Measurements from ENCODE around the gene HSD3B7.

HSD3B7 gene

GRCh38 chr16:30956601-30957455, 28.2 kb upstream of the HSD3B7 start:
- H3K27me3 ChIP-seq (replicated peaks in 2 of 5; ENCODE audit: control insufficient read depth in 4 of 5, insufficient read depth in 5 of 5, low read length in 4 of 5), result no peaks in the 10 kb centered on the region
- H3K36me3 ChIP-seq (ENCODE audit: control insufficient read depth in 4 of 4, insufficient read depth in 4 of 4, low read length in 3 of 4), result peaks cover 14 to 59% (median 37%) of the 10 kb centered on the region in 4 experiments
- peak overlapping the region; percentile 99 for H3K27ac ChIP-seq (ENCODE audit: insufficient read depth in 1 of 2, low read depth in 1 of 2, low read length in 2 of 2, poor library complexity in 1 of 2, severe bottlenecking in 2 of 2)
- CTCF ChIA-PET, result interaction anchor here (1.0 to 5.8 kb wide), 2 partner anchors 17 to 917 kb away, joined by 3 to 50 read pairs; partner anchors contain the start of gene ZNF267
- 32% methylated on average over 42 of the region's 42 CpGs for WGBS (ENCODE audit: insufficient coverage)
- POLR2A ChIA-PET, result interaction anchor here (1.1 to 1.2 kb wide), 2 partner anchors 10 to 501 kb away, joined by 3 to 4 read pairs; no protein-coding TSS in a partner anchor
- H3K4me1 ChIP-seq (ENCODE audit: control extremely low read depth in 1 of 4, control insufficient read depth in 4 of 4, insufficient read depth in 4 of 4, low read length in 3 of 4), result peaks cover 0 to 36% (median 21%) of the 10 kb centered on the region in 4 experiments
- peak; percentile 95 to 97 (median 97) for DNase-seq
- H3K9me3 ChIP-seq (ENCODE audit: control extremely low read depth in 1 of 5, control insufficient read depth in 4 of 5, insufficient read depth in 2 of 5, low read depth in 1 of 5, low read length in 4 of 5), result no peaks in the 10 kb centered on the region
- H3K4me3 ChIP-seq (ENCODE audit: control insufficient read depth in 1 of 7, extremely low read depth in 1 of 7, insufficient read depth in 4 of 7, low read depth in 2 of 7, low read length in 6 of 7), result peak overlapping the region; percentile 73 to 99 (median 91)

- H3K4me3 ChIP-seq (ENCODE audit: control insufficient read depth in 1 of 7, extremely low read depth in 1 of 7, insufficient read depth in 4 of 7, low read depth in 2 of 7, low read length in 6 of 7), result peak within 1 kb of the TSS; percentile 73 to 99 (median 91)
- H3K27me3 ChIP-seq (replicated peaks in 2 of 5; ENCODE audit: control insufficient read depth in 4 of 5, insufficient read depth in 5 of 5, low read length in 4 of 5), result no peaks in the 10 kb centered on the region
- peak; percentile 98 to 99 (median 98) for DNase-seq
- WGBS (ENCODE audit: insufficient coverage), result under 1% methylated on average over 58 of the region's 85 CpGs
- CTCF ChIA-PET, result no interaction called here
- POLR2A ChIA-PET, result interaction anchor here (0.5 to 1.2 kb wide), 3 partner anchors 10 to 501 kb away, joined by 3 to 4 read pairs (median 3); no protein-coding TSS in a partner anchor
- peak within 1 kb of the TSS; percentile 99 for H3K27ac ChIP-seq (ENCODE audit: insufficient read depth in 1 of 2, low read depth in 1 of 2, low read length in 2 of 2, poor library complexity in 1 of 2, severe bottlenecking in 2 of 2)
- H3K4me1 ChIP-seq (ENCODE audit: control extremely low read depth in 1 of 4, control insufficient read depth in 4 of 4, insufficient read depth in 4 of 4, low read length in 3 of 4), result peaks cover 0 to 36% (median 21%) of the 10 kb centered on the region in 4 experiments
- peaks cover 14 to 64% (median 43%) of the 10 kb centered on the region in 4 experiments for H3K36me3 ChIP-seq (ENCODE audit: control insufficient read depth in 4 of 4, insufficient read depth in 4 of 4, low read length in 3 of 4)
- H3K9me3 ChIP-seq (ENCODE audit: control extremely low read depth in 1 of 5, control insufficient read depth in 4 of 5, insufficient read depth in 2 of 5, low read depth in 1 of 5, low read length in 4 of 5), result no peaks in the 10 kb centered on the region
These were observed 27.4 kb upstream of the HSD3B7 start, which contains the start of gene SETD1A for GRCh38 chr16:30957456-30958174. Gene SETD1A, plus strand, starts transcription at chr16:30957754. Its CDS starts 978 bp downstream, at chr16:30958732.

GRCh38 chr16:30958175-30959079, 26.6 kb upstream of the HSD3B7 start:
- peak; percentile 77 to 78 (median 78) for DNase-seq
- WGBS (ENCODE audit: insufficient coverage), result 31% methylated on average over 27 of the region's 55 CpGs
- Histone ChIP-seq H3K36me3 (ENCODE audit: control insufficient read depth in 4 of 4, insufficient read depth in 4 of 4, low read length in 3 of 4) (peaks cover 18 to 66% (median 41%) of the 10 kb centered on the region in 4 experiments), H3K27me3 (replicated peaks in 2 of 5; ENCODE audit: control insufficient read depth in 4 of 5, insufficient read depth in 5 of 5, low read length in 4 of 5) (no peaks in the 10 kb centered on the region), H3K4me1 (ENCODE audit: control extremely low read depth in 1 of 4, control insufficient read depth in 4 of 4, insufficient read depth in 4 of 4, low read length in 3 of 4) (peaks cover 0 to 29% (median 21%) of the 10 kb centered on the region in 4 experiments), H3K9me3 (ENCODE audit: control extremely low read depth in 1 of 5, control insufficient read depth in 4 of 5, insufficient read depth in 2 of 5, low read depth in 1 of 5, low read length in 4 of 5) (no peaks in the 10 kb centered on the region), H3K27ac (ENCODE audit: insufficient read depth in 1 of 2, low read depth in 1 of 2, low read length in 2 of 2, poor library complexity in 1 of 2, severe bottlenecking in 2 of 2) (peak overlapping the region; percentile 59 to 99), H3K4me3 (ENCODE audit: control insufficient read depth in 1 of 7, extremely low read depth in 1 of 7, insufficient read depth in 4 of 7, low read depth in 2 of 7, low read length in 6 of 7) (peak overlapping the region; percentile 73 to 99 (median 91))
- ChIA-PET POLR2A (interaction anchor here (0.5 to 1.2 kb wide), 3 partner anchors 9 to 500 kb away, joined by 3 to 4 read pairs (median 3); no protein-coding TSS in a partner anchor), CTCF (interaction anchor here (0.6 to 3.0 kb wide), 8 partner anchors 9 to 144 kb away, joined by 3 to 21 read pairs (median 4); partner anchors contain the start of gene HSD3B7)

DNA sequence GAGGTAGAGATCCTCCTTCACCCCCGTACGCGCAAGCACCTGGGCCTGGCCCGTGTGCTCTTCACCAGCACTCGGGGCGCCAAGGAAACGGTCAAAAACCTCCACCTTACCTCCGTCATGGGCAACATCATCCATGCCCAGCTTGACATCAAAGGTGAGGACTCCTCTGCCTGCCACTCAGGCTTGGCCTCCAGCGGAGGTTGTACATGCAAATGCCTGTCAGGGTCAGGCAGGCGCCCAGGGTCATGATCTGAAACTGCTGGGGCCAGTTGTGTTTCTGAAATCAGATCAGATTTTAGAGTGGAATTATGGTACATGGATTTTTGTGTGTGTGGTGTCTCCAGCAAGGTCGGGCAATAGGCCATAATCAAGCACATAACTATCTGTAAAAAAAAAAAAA, 23.6 kb upstream of the HSD3B7 start:
- DNase-seq, result no peak
- ChIA-PET CTCF (interaction anchor here (0.9 kb wide), 1 partner anchor 21 kb away, joined by 3 read pairs; no protein-coding TSS in a partner anchor), POLR2A (no interaction called here)
- Histone ChIP-seq H3K27ac (ENCODE audit: insufficient read depth in 1 of 2, low read depth in 1 of 2, low read length in 2 of 2, poor library complexity in 1 of 2, severe bottlenecking in 2 of 2) (no peak overlapping the region), H3K4me1 (ENCODE audit: control extremely low read depth in 1 of 4, control insufficient read depth in 4 of 4, insufficient read depth in 4 of 4, low read length in 3 of 4) (peaks cover 0 to 22% (median 16%) of the 10 kb centered on the region in 4 experiments), H3K9me3 (ENCODE audit: control extremely low read depth in 1 of 5, control insufficient read depth in 4 of 5, insufficient read depth in 2 of 5, low read depth in 1 of 5, low read length in 4 of 5) (no peaks in the 10 kb centered on the region), H3K27me3 (replicated peaks in 2 of 5; ENCODE audit: control insufficient read depth in 4 of 5, insufficient read depth in 5 of 5, low read length in 4 of 5) (no peaks in the 10 kb centered on the region), H3K4me3 (ENCODE audit: control insufficient read depth in 1 of 7, extremely low read depth in 1 of 7, insufficient read depth in 4 of 7, low read depth in 2 of 7, low read length in 6 of 7) (no peak overlapping the region), H3K36me3 (ENCODE audit: control insufficient read depth in 4 of 4, insufficient read depth in 4 of 4, low read length in 3 of 4) (peaks cover 22 to 76% (median 52%) of the 10 kb centered on the region in 4 experiments)
- WGBS (ENCODE audit: insufficient coverage), result 97% methylated on average over 9 of the region's 11 CpGs

- H3K27me3 ChIP-seq (replicated peaks in 2 of 5; ENCODE audit: control insufficient read depth in 4 of 5, insufficient read depth in 5 of 5, low read length in 4 of 5), result no peaks in the 10 kb centered on the region
- peaks cover 22 to 87% (median 64%) of the 10 kb centered on the region in 4 experiments for H3K36me3 ChIP-seq (ENCODE audit: control insufficient read depth in 4 of 4, insufficient read depth in 4 of 4, low read length in 3 of 4)
- no peaks in the 10 kb centered on the region for H3K9me3 ChIP-seq (ENCODE audit: control extremely low read depth in 1 of 5, control insufficient read depth in 4 of 5, insufficient read depth in 2 of 5, low read depth in 1 of 5, low read length in 4 of 5)
- ChIA-PET CTCF (interaction anchor here (1.1 to 1.8 kb wide), 3 partner anchors 9 to 134 kb away, joined by 3 to 10 read pairs (median 4); no protein-coding TSS in a partner anchor), POLR2A (no interaction called here)
- no peak for DNase-seq
- H3K4me1 ChIP-seq (ENCODE audit: control extremely low read depth in 1 of 4, control insufficient read depth in 4 of 4, insufficient read depth in 4 of 4, low read length in 3 of 4), result peaks cover 0 to 4% (median 4%) of the 10 kb centered on the region in 4 experiments
- no peak overlapping the region for H3K27ac ChIP-seq (ENCODE audit: insufficient read depth in 1 of 2, low read depth in 1 of 2, low read length in 2 of 2, poor library complexity in 1 of 2, severe bottlenecking in 2 of 2)
- H3K4me3 ChIP-seq (ENCODE audit: control insufficient read depth in 1 of 7, extremely low read depth in 1 of 7, insufficient read depth in 4 of 7, low read depth in 2 of 7, low read length in 6 of 7), result no peak overlapping the region
- WGBS (ENCODE audit: insufficient coverage), result 95% methylated on average over 9 of the region's 18 CpGs
These were observed 21.0 kb upstream of the HSD3B7 start for GRCh38 chr16:30963925-30964511.
